GOT3 (cell line): ENCODE measurements around the gene EVI2B.
"Not testable (repeated sequence)": the region's sequence is repeated elsewhere in the genome, so short reads cannot be mapped to it uniquely, and the experiment has no call there.

Experiments used
- DNase-seq: peaks from one replicate; lab custom pipeline; 2025; ENCODE audit warnings: mixed read lengths; lab: John Stamatoyannopoulos, UW

EVI2B gene

DNA sequence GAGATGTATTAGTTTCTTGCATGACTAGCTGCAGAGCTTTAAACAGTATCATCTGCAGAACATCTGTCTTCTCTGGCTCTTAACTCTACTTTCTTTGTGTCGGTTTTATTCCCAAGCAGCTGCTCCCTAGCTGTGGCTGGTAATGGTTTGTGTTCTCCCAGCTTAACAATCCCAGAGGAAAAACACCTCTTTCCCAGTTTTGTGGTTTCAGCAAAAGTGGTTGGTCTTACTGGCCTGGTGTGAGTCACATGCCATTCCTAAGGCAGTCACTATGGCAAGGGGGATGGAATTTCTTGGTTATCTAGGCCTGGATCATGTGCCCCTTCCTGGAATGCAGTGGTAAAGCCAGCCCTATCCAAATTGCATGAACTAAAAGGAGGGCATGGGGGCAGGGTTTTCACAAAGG lies 44.3 kb downstream of the EVI2B start:
- peak; percentile 9 for DNase-seq

DNA sequence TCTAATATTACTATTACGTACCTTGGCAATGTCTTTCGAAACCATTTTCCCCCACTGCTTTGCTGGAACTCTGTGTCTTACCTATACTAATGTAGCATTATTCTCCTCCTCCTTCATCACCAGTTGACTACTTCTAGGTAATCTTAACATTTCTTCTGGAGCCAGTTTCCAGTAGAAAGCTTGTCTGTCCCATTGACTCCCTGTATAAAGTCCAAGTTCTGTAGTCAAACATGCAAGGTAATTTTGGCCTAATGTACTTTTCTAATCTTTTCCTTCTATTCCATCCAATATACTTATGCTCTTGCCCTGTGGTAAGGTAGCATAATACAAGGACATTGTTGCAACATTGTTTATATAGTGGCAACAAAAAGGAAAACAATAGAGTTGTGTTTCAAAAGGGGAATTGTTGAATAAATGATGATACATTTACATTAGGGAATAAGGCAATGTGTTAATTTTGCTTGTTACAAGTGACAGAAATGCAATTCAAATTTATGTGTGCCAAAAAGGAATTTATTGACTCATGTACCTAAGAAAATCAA lies 44.7 kb downstream of the EVI2B start:
- no peak for DNase-seq

DNA sequence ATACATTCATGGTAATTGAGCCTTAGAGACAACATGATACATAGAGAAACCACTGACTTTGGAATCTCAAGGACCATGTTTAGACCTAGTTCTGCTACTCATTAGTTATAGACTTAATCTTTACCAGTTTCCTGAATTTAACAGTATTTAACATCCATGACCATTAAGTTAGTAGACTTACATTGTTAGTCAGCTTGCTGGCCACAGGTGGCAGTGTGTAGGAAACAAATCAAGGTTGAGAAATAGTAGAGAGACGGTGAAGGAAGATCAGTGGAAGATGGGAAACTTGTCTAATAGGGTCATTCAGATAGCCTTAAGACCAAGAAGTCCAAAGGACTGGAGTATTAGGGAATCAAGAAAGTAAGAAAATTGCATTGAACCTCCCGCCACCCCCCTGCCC lies 47.8 kb downstream of the EVI2B start:
- DNase-seq, result no peak

DNA sequence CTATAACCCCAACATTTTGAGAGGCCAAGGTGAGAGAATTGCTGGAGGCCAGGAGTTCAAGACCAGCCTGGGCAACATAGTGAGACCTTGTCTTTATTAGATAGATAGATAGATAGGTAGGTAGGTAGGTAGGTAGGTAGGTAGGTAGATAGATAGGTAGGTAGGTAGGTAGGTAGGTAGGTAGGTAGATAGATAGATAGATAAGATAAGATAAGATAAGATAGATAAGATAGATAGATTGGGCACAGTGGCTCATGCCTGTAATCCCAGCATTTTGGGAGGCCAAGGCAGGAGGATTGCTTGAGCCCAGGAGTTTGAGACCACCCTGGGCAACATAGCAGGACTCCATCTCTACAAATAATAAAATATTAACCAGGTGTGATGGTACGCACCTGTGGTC lies 50.9 kb downstream of the EVI2B start:
- DNase-seq, result not testable (repeated sequence)

DNA sequence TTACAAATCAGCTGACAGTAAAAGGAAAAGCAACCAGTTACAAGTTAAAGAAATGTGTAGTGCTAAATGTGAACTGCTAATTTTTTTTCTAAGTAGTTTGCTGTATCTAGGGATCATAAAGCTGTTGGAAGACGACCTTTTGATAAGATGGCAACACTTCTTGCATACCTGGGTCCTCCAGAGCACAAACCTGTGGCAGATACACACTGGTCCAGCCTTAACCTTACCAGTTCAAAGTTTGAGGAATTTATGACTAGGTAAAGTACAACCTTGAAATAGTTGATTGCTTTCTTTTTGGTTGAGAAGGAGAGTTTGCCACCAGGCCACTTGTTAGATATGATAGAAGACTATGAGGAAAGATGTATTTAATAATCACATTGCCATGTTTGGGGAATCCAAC lies 52.3 kb downstream of the EVI2B start:
- no peak for DNase-seq

DNA sequence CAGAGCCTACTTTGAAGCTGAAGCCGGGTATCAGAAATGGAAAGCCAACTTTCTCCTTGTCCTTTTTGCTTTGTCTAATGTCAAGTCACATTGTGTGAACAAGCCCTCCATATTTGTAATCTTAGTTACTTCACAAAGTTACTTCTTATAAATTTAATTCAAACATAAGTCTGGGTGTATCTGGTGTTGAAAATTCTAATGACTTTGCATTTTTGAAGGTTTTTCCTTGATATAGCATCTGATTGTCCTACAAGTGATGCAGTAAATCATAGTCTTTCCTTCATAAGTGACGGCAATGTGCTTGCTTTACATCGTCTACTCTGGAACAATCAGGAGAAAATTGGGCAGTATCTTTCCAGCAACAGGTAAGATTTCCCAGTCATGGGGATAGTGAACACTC lies 53.7 kb downstream of the EVI2B start:
- no peak for DNase-seq

DNA sequence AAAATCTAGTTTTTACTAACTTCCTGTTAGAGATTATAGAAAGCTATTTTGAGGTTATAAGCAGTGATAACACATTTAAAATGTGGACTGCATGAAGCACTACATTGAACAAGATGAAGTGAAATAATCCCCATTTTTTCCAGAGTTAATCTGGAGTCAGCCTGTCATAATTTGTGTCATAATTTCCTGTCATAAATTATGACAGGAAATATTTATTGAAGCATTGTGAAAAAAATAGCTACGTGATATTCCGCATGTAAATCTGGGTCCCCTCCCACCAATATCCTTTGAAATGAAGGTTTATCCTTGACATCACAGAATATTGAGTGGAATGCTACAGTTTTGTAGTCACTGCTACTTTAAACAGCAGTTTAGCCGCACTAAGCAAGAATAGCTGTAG lies 56.9 kb downstream of the EVI2B start:
- DNase-seq, result no peak

DNA sequence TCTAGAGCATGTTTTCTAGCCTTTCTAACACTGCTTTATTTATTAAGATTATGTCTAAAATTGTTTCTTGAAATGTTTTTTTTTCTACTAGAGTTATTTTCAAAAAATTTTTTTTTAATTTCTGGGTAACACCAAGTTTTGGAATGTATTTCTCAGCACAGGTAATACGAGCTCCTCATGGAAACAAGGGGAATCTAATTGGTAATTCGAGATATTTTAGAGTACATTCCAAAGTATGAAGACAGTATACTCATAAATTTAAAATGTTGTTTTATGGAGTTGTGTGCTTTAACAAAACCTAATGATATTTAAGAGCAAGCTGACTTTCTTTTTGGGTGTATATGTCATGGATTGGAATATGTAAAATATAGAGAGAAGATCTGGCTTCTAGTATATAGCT lies 59.2 kb downstream of the EVI2B start:
- DNase-seq, result no peak
